H1 (cell line): Measurements from ENCODE around the gene CANT1. TPM values are rescaled to one million over a fixed set of nuclear protein-coding genes. Genes with fewer than 3 reads are reported as not detected.

Experiments
- BCL11A ChIP-seq, 2 experiments: IDR thresholded peaks; one replicate each; pipeline ENCODE4 v1.6.1; 2011; ENCODE audit warnings: low read depth in 2 of 2, low read length in 2 of 2, mild to moderate bottlenecking in 2 of 2
- CHD7 ChIP-seq: fragments of 300-600 bp; sonication (generic); IDR thresholded peaks from 2 replicates; pipeline ENCODE4 v1.7.1; 2012; ENCODE audit warnings: low read length, moderate library complexity, mild to moderate bottlenecking, inconsistent platforms; ENCODE audit not compliant: insufficient replicate concordance
- polyA plus RNA-seq, 7 experiments: library from polyadenylated mRNA; depleted of rRNA in 3 of 7; stranded (reverse) in 5 of 7; unstranded in 2 of 7; fragments of >200 nt in 5 of 7; fragments of 200-250 nt in 2 of 7; gene quantifications; 1 replicate in 5 of 7; 2 replicates in 1 of 7; 4 replicates in 1 of 7; pipeline versions ENCODE4 v1.2.1 to v1.2.3, GENCODE V29; 2011 to 2013; ENCODE audit warnings: missing spikeins in 2 of 7, mixed read lengths in 2 of 7
- total RNA-seq: library from RNA; stranded (reverse); fragmentation: NEBNext Ultra II Directional; extraction: Animal tissue kit (Norgen Biotek cat#: 25700); gene quantifications from 2 replicates; pipeline ENCODE4 v1.2.1, GENCODE V29; 2021

CANT1 gene
- total and polyA plus RNA-seq, 2 of the 8 experiments (the other 6 are each of a cell fraction or from before 2014, with no cell fraction given) = 23.0 to 32.6 TPM

- no peak for TF ChIP-seq CHD7
- no peak for TF ChIP-seq BCL11A (IDR thresholded peaks at IDR 0.05; ENCODE audit: low read depth in 2 of 2, low read length in 2 of 2)
Measured at GRCh38 chr17:79026376-79027273, 17.1 kb upstream of the CANT1 start (continued).
